HepG2 (cell line): ENCODE measurements around the gene COBLL1. TPM values are rescaled to one million over a fixed set of nuclear protein-coding genes. Genes with fewer than 3 reads are reported as not detected.

Source experiments
- EED ChIP-seq: sonication (generic); formaldehyde crosslinking; IDR thresholded peaks from 2 replicates; pipeline ENCODE4 v1.5.0; 2020; ENCODE audit warnings: mild to moderate bottlenecking, missing genetic modification reagents
- EHMT2 ChIP-seq: fragments of 200-600 bp; sonication (generic); IDR thresholded peaks from 2 replicates; pipeline ENCODE4 v1.7.0; 2017; ENCODE audit warnings: antibody characterized with exemption, low read depth, low read length, borderline replicate concordance
- ELF1 ChIP-seq: sonication (generic); formaldehyde crosslinking; IDR thresholded peaks from 2 replicates; pipeline ENCODE4 v1.4.0; 2020; ENCODE audit warnings: missing genetic modification reagents
- FOSL2 ChIP-seq: sonication (generic); formaldehyde crosslinking; IDR thresholded peaks from 2 replicates; pipeline ENCODE4 v1.4.0; 2020; ENCODE audit warnings: missing genetic modification reagents
- FOXA1 ChIP-seq, 2 experiments: fragments of 450-650 bp in 1 of 2; sonication (generic) in 1 of 2; formaldehyde crosslinking in 1 of 2; IDR thresholded peaks; 2 replicates each; pipeline versions ENCODE4 v1.4.0 to v1.6.1; 2016 to 2020; ENCODE audit warnings: missing genetic modification reagents in 1 of 2
- GFI1 ChIP-seq: sonication (generic); formaldehyde crosslinking; IDR thresholded peaks from 2 replicates; pipeline ENCODE4 v1.5.0; 2020; ENCODE audit warnings: missing genetic modification reagents, mild to moderate bottlenecking, borderline replicate concordance
- HIVEP1 ChIP-seq: sonication (generic); formaldehyde crosslinking; IDR thresholded peaks from 2 replicates; pipeline ENCODE4 v1.4.0; 2020; ENCODE audit warnings: mild to moderate bottlenecking, missing genetic modification reagents
- NFYC ChIP-seq: IDR thresholded peaks from 2 replicates; pipeline ENCODE4 v1.6.1; 2016; ENCODE audit warnings: missing genetic modification reagents, missing compliant biosample characterization
- RFX1 ChIP-seq: fragments of 450-650 bp; IDR thresholded peaks from 2 replicates; pipeline ENCODE4 v1.6.1; 2017
- SNAPC5 ChIP-seq: sonication (generic); formaldehyde crosslinking; IDR thresholded peaks from 2 replicates; pipeline ENCODE4 v1.8.1; 2023; ENCODE audit warnings: mild to moderate bottlenecking, missing genetic modification reagents, borderline replicate concordance
- TAF1 ChIP-seq: sonication (generic); formaldehyde crosslinking; IDR thresholded peaks from 2 replicates; pipeline ENCODE4 v1.4.0; 2020; ENCODE audit warnings: missing genetic modification reagents
- TCF7L2 ChIP-seq: IDR thresholded peaks from 2 replicates; pipeline ENCODE4 v1.6.1; 2011; ENCODE audit warnings: mild to moderate bottlenecking, low read depth, low read length, moderate library complexity
- TGIF2 ChIP-seq: IDR thresholded peaks from 2 replicates; pipeline ENCODE4 v1.6.1; 2016; ENCODE audit warnings: control low read depth, missing compliant biosample characterization
- ZBTB10 ChIP-seq: sonication (generic); formaldehyde crosslinking; IDR thresholded peaks from 2 replicates; pipeline ENCODE4 v1.4.0; 2020; ENCODE audit warnings: missing genetic modification reagents, borderline replicate concordance
- ZBTB49 ChIP-seq: sonication (generic); formaldehyde crosslinking; IDR thresholded peaks from 2 replicates; pipeline ENCODE4 v1.4.0; 2020; ENCODE audit warnings: missing genetic modification reagents, borderline replicate concordance
- ZNF260 ChIP-seq: sonication (generic); formaldehyde crosslinking; IDR thresholded peaks from 2 replicates; pipeline ENCODE4 v1.4.0; 2020; ENCODE audit warnings: missing genetic modification reagents, low read depth, mild to moderate bottlenecking, borderline replicate concordance
- ZNF282 ChIP-seq: fragments of 450-650 bp; IDR thresholded peaks from 2 replicates; pipeline ENCODE4 v1.6.1; 2018; ENCODE audit not compliant: partially characterized antibody
- ZNF331 ChIP-seq: sonication (generic); formaldehyde crosslinking; IDR thresholded peaks from 2 replicates; pipeline ENCODE4 v1.4.0; 2020; ENCODE audit warnings: missing genetic modification reagents
- ZNF367 ChIP-seq: sonication (generic); formaldehyde crosslinking; IDR thresholded peaks from 2 replicates; pipeline ENCODE4 v1.4.0; 2020; ENCODE audit warnings: missing genetic modification reagents, borderline replicate concordance
- ZNF569 ChIP-seq: sonication (generic); formaldehyde crosslinking; IDR thresholded peaks from 2 replicates; pipeline ENCODE4 v1.5.0; 2020; ENCODE audit warnings: mild to moderate bottlenecking, missing genetic modification reagents, moderate library complexity, borderline replicate concordance
- ZNF580 ChIP-seq: IDR thresholded peaks from 2 replicates; pipeline ENCODE4 v1.6.1; 2016; ENCODE audit warnings: low read depth, borderline replicate concordance
- ZNF629 ChIP-seq: sonication (generic); formaldehyde crosslinking; conservative IDR thresholded peaks from 2 replicates; pipeline ENCODE4 v1.5.0; 2020; ENCODE audit warnings: missing genetic modification reagents
- ZNF644 ChIP-seq: IDR thresholded peaks from 2 replicates; pipeline ENCODE4 v1.6.1; 2016; ENCODE audit warnings: low read depth
- ZNF75D ChIP-seq: sonication (generic); formaldehyde crosslinking; IDR thresholded peaks from 2 replicates; pipeline ENCODE4 v1.8.1; 2023; ENCODE audit warnings: missing genetic modification reagents, mild to moderate bottlenecking, borderline replicate concordance
- ZNF782 ChIP-seq: sonication (generic); formaldehyde crosslinking; IDR thresholded peaks from 2 replicates; pipeline ENCODE4 v1.4.0; 2020; ENCODE audit warnings: missing genetic modification reagents, mild to moderate bottlenecking, borderline replicate concordance
- ZNF878 ChIP-seq: sonication (generic); formaldehyde crosslinking; IDR thresholded peaks from 2 replicates; pipeline ENCODE4 v1.8.1; 2023; ENCODE audit warnings: mild to moderate bottlenecking, missing genetic modification reagents, moderate library complexity
- polyA plus RNA-seq, 8 experiments: library from polyadenylated mRNA; depleted of rRNA in 3 of 8; stranded (reverse) in 7 of 8; unstranded in 1 of 8; fragments of >200 nt; fragmentation: Illumina TruSeq in 4 of 8; extraction: Trizol in 4 of 8; gene quantifications; 2 replicates each; pipeline versions ENCODE4 v1.2.1 to v1.2.3, GENCODE V29; 2011 to 2016; ENCODE audit warnings: low read depth in 4 of 8, missing spikeins in 1 of 8, mixed read lengths in 1 of 8; ENCODE audit not compliant: insufficient read depth in 1 of 8
- total RNA-seq, 5 experiments: library from RNA; depleted of rRNA; stranded (reverse); fragments of >200 nt; fragmentation: Illumina TruSeq; extraction: Trizol; gene quantifications; 2 replicates each; pipeline ENCODE4 v1.2.3, GENCODE V29; 2016; ENCODE audit warnings: low read depth in 1 of 5

The COBLL1 gene
- total and polyA plus RNA-seq, 2 of the 13 experiments (the other 11 are each of a cell fraction or from before 2014, with no cell fraction given) = 32.6 to 86.8 TPM

- no peak for TF ChIP-seq ZNF878 (CRISPR knock-in tag)
- TF ChIP-seq HIVEP1 (CRISPR knock-in tag) = no peak
- no peak for TF ChIP-seq EHMT2
- no peak for TF ChIP-seq ZNF367 (CRISPR knock-in tag)
- no peak for TF ChIP-seq FOSL2 (CRISPR knock-in tag)
- no peak for TF ChIP-seq SNAPC5 (CRISPR knock-in tag)
- TF ChIP-seq ZNF580 (CRISPR knock-in tag) = no peak
- TF ChIP-seq GFI1 (CRISPR knock-in tag) = no peak
- TF ChIP-seq ZNF629 = no peak
- TF ChIP-seq ZNF282 = no peak
- TF ChIP-seq ZNF782 (CRISPR knock-in tag) = no peak
- no peak for TF ChIP-seq TAF1 (CRISPR knock-in tag)
- TF ChIP-seq ZNF644 (CRISPR knock-in tag) = peak; percentile 94
- TF ChIP-seq NFYC (CRISPR knock-in tag) = no peak
- no peak for TF ChIP-seq ZNF75D
- no peak for TF ChIP-seq ZNF260
- 0 out of 2 replicates have a peak, but pooled peaks have one; percentile 39 for TF ChIP-seq TGIF2 (CRISPR knock-in tag)
- TF ChIP-seq ELF1 (CRISPR knock-in tag) = no peak
- no peak for TF ChIP-seq TCF7L2
- no peak for TF ChIP-seq ZBTB10
- TF ChIP-seq ZNF569 (CRISPR knock-in tag) = no peak
- no peak for TF ChIP-seq EED (CRISPR knock-in tag)
- peak; percentile 56; the same call in 1 of the 2 replicates for TF ChIP-seq ZNF331 (CRISPR knock-in tag)
- TF ChIP-seq FOXA1 (IDR thresholded peaks at IDR 0.05) = peak; percentile 49; the same call in 1 of the 2 replicates
- 0 out of 2 replicates have a peak, but pooled peaks have one; percentile 25 for TF ChIP-seq FOXA1 (CRISPR knock-in tag; IDR thresholded peaks at IDR 0.05)
- TF ChIP-seq RFX1 = no peak
- TF ChIP-seq ZBTB49 = no peak
Measured at GRCh38 chr2:164757934-164758695, 83.5 kb downstream of the COBLL1 start (continued).
